ENCODE measurements around the gene HSD3B2. TPM values are rescaled to one million over a fixed set of nuclear protein-coding genes. Genes with fewer than 3 reads are reported as not detected.

Gene HSD3B2
- polyA plus RNA-seq, 1 donor from 2014 or later, result not detected

- no peak for TF ChIP-seq EP300 (conservative IDR thresholded peaks at IDR 0.05; ENCODE audit: poor library complexity, severe bottlenecking)
- no peak for TF ChIP-seq MXI1 (conservative IDR thresholded peaks at IDR 0.05; ENCODE audit: poor library complexity, severe bottlenecking)
- TF ChIP-seq REST (IDR thresholded peaks at IDR 0.05; ENCODE audit: borderline replicate concordance), result no peak
- no peak for TF ChIP-seq POLR2AphosphoS5 (IDR thresholded peaks at IDR 0.05)
- TF ChIP-seq SMC3 (conservative IDR thresholded peaks at IDR 0.05; ENCODE audit: poor library complexity), result no peak
- no peak for TF ChIP-seq EZH2 (IDR thresholded peaks at IDR 0.05; ENCODE audit: borderline replicate concordance, insufficient read depth, low read length, poor library complexity, severe bottlenecking)
- no peak for TF ChIP-seq TAF1 (IDR thresholded peaks at IDR 0.05; ENCODE audit: low read depth)
- no peak for TF ChIP-seq CTCF (IDR thresholded peaks at IDR 0.05; ENCODE audit: poor library complexity, severe bottlenecking)
- no peak for TF ChIP-seq RAD21 (conservative IDR thresholded peaks at IDR 0.05)
- H3K4me3 ChIP-seq (ENCODE audit: low read length), result no peak overlapping the region
- H3F3A ChIP-seq (ENCODE audit: insufficient read depth, low read length, poor library complexity, severe bottlenecking), result no peaks in the 10 kb centered on the region
- no peaks in the 10 kb centered on the region for H4K20me1 ChIP-seq (ENCODE audit: insufficient read depth)
- no peak overlapping the region for H3K27ac ChIP-seq (ENCODE audit: low read length)
- H3K9me2 ChIP-seq (ENCODE audit: insufficient read depth, low read length), result no peaks in the 10 kb centered on the region
- no peaks in the 10 kb centered on the region for H3K27me3 ChIP-seq (ENCODE audit: insufficient read depth, low read depth, low read length)
- no peaks in the 10 kb centered on the region for H3K79me2 ChIP-seq (replicated peaks; ENCODE audit: insufficient read depth, low read length)
- no peaks in the 10 kb centered on the region for H3K9me3 ChIP-seq (ENCODE audit: low read length)
- no peak overlapping the region for H3K4me2 ChIP-seq (ENCODE audit: low read length)
- no peak overlapping the region for H3K9ac ChIP-seq (ENCODE audit: low read length)
- H2AFZ ChIP-seq (ENCODE audit: low read depth, low read length), result no peak overlapping the region
- no peaks in the 10 kb centered on the region for H3K36me3 ChIP-seq (ENCODE audit: insufficient read depth, low read length)
Observed at GRCh38 chr1:119409731-119410130, 5.2 kb upstream of the HSD3B2 start.

GRCh38 chr1:119410961-119411360 lies 4.0 kb upstream of the HSD3B2 start:
- TF ChIP-seq POLR2AphosphoS5 (IDR thresholded peaks at IDR 0.05) (no peak), EP300 (conservative IDR thresholded peaks at IDR 0.05; ENCODE audit: poor library complexity, severe bottlenecking) (no peak), TAF1 (IDR thresholded peaks at IDR 0.05; ENCODE audit: low read depth) (no peak), REST (IDR thresholded peaks at IDR 0.05; ENCODE audit: borderline replicate concordance) (no peak), EZH2 (IDR thresholded peaks at IDR 0.05; ENCODE audit: borderline replicate concordance, insufficient read depth, low read length, poor library complexity, severe bottlenecking) (no peak), RAD21 (conservative IDR thresholded peaks at IDR 0.05) (no peak), CTCF (IDR thresholded peaks at IDR 0.05; ENCODE audit: poor library complexity, severe bottlenecking) (no peak), MXI1 (conservative IDR thresholded peaks at IDR 0.05; ENCODE audit: poor library complexity, severe bottlenecking) (no peak), SMC3 (conservative IDR thresholded peaks at IDR 0.05; ENCODE audit: poor library complexity) (no peak)
- no peak overlapping the region for H3K27ac ChIP-seq (ENCODE audit: low read length)
- H3K9me2 ChIP-seq (ENCODE audit: insufficient read depth, low read length), result no peaks in the 10 kb centered on the region
- H3K4me3 ChIP-seq (ENCODE audit: low read length), result no peak overlapping the region
- H2AFZ ChIP-seq (ENCODE audit: low read depth, low read length), result no peak overlapping the region
- no peak overlapping the region for H3K4me2 ChIP-seq (ENCODE audit: low read length)
- no peaks in the 10 kb centered on the region for H4K20me1 ChIP-seq (ENCODE audit: insufficient read depth)
- no peaks in the 10 kb centered on the region for H3K36me3 ChIP-seq (ENCODE audit: insufficient read depth, low read length)
- no peaks in the 10 kb centered on the region for H3K9me3 ChIP-seq (ENCODE audit: low read length)
- no peaks in the 10 kb centered on the region for H3K27me3 ChIP-seq (ENCODE audit: insufficient read depth, low read depth, low read length)
- H3K9ac ChIP-seq (ENCODE audit: low read length), result no peak overlapping the region
- H3K79me2 ChIP-seq (replicated peaks; ENCODE audit: insufficient read depth, low read length), result no peaks in the 10 kb centered on the region
- no peaks in the 10 kb centered on the region for H3F3A ChIP-seq (ENCODE audit: insufficient read depth, low read length, poor library complexity, severe bottlenecking)
